GM13977 (cell line): Measurements from ENCODE around the gene RPUSD3.
A peak's percentile ranks its signal among the peaks of the same experiment; 100 is the strongest.

Source experiments
- DNase-seq: peaks from one replicate; pipeline ENCODE4 v3.0.0; 2012; ENCODE audit warnings: low spot score
- CTCF ChIP-seq: IDR thresholded peaks from 2 replicates; pipeline ENCODE4 v1.5.1; 2012; ENCODE audit warnings: mild to moderate bottlenecking, control low read depth; ENCODE audit not compliant: insufficient read depth; ENCODE audit errors: extremely low read depth, missing control alignments
- in situ Hi-C: fragments of 300-500 bp; cut with MboI; formaldehyde crosslinking; loops from one replicate; pipeline ENCODE4 v1.12.0; 2022; ENCODE audit warnings: low sequenced_read_pairs, low pct_unique_long_range_greater_than_20kb, mixed read lengths, inconsistent platforms; ENCODE audit not compliant: unreplicated experiment

The RPUSD3 gene

GRCh38 chr3:9817436-9817835 is 26.4 kb downstream of the RPUSD3 start:
- DNase-seq = no peak
- no peak for TF ChIP-seq CTCF
- in situ Hi-C loops = no loop called here

GRCh38 chr3:9815986-9816385 is 27.8 kb downstream of the RPUSD3 start:
- no peak for DNase-seq
- no peak for TF ChIP-seq CTCF
- in situ Hi-C loops = no loop called here

DNA sequence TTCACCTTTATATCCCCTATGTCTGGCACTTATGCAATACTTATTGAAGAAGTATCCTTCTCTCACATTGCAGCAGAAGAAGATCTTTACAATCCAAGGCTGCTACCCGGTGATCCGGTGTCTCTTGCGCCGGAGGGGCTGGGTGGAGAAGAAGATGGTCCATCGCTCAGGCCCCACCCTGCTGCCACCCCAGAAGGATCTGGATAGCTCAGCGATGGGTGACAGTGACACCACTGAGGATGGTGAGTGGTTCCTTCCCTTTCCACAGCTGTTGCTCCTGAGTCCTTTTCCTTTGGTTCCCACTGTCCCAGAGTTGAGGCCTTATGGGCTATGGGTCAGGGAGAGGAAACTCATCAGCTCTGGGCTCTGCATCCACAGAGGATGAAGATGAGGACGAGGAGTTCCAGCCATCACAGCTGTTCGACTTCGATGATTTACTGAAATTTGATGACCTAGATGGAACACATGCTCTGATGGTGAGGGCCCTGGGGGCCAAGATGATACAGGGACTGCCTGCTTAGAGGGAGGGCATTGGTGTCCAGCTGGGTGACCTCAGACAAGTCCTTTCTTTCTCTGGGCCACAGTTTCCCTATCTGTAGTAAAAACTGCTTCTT is 30.8 kb downstream of the RPUSD3 start:
- in situ Hi-C loops = no loop called here
- TF ChIP-seq CTCF = no peak
- DNase-seq = no peak

DNA sequence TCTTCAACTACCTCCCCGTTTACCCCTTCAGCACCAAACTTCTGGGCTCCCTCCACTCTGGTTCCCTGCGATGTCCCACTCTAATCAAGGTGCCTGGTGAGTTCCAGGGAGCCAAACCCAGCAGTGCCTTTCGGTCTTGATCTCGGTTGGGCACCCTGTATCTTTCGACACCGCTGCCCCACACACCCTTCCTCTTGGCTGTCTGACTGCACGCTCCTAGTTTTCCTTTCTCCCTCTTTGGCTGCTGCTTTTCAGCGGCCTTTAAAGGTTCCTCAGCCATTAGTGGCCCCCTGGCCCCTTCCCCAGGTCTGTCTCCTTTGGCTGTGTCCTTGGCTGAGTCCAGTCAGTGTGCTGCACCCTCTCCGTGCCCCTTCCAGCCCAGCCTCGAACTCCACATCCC is 33.0 kb downstream of the RPUSD3 start:
- no peak for DNase-seq
- TF ChIP-seq CTCF = no peak
- in situ Hi-C loops = no loop called here

- in situ Hi-C loops = no loop called here
- DNase-seq = no peak
- no peak for TF ChIP-seq CTCF
Measured at GRCh38 chr3:9810433-9810770, 33.4 kb downstream of the RPUSD3 start.

- DNase-seq = peak; percentile 71
- no peak for TF ChIP-seq CTCF
- in situ Hi-C loops = no loop called here
Measured at GRCh38 chr3:9809615-9810432, 34.0 kb downstream of the RPUSD3 start, which contains the start of gene TTLL3. Gene TTLL3, plus strand, starts transcription at chr3:9810262. Its CDS starts 400 bp downstream, at chr3:9810662.
